Body of pancreas (tissue), 4 donors: ENCODE results near the gene RSBN1L. TPM values are rescaled to one million over a fixed set of nuclear protein-coding genes. Genes with fewer than 3 reads are reported as not detected.

Experiments used
- ATAC-seq: fragments of 150-250 bp; one replicate; pipeline ENCODE4 v1.9.1; 2016
- DNase-seq, 4 donors: peaks; one replicate each; pipeline ENCODE4 v3.0.0-alpha.2; 2019
- H3K27ac ChIP-seq, 4 donors: fragments of 200-600 bp; sonication (generic); 1 replicate in 3 of 4; 2 replicates in 1 of 4; pipeline versions ENCODE4 v1.5.1 to v1.6.1; 2016 to 2019; ENCODE audit warnings: mild to moderate bottlenecking in 1 of 4, mixed read lengths in 1 of 4, moderate library complexity in 1 of 4
- H3K27me3 ChIP-seq, 2 donors: fragments of 200-600 bp; sonication (generic); one replicate each; pipeline ENCODE4 v1.6.0; 2016; ENCODE audit warnings: mild to moderate bottlenecking in 1 of 2
- H3K36me3 ChIP-seq, 2 donors: fragments of 200-600 bp; sonication (generic); replicated peaks in 1 of 2; 2 replicates each; pipeline ENCODE4 v1.5.1; 2016; ENCODE audit warnings: low read depth in 2 of 2; ENCODE audit not compliant: insufficient read depth in 1 of 2
- H3K4me1 ChIP-seq: fragments of 200-600 bp; sonication (generic); one replicate; pipeline ENCODE4 v1.6.0; 2016
- H3K4me3 ChIP-seq, 2 donors: fragments of 200-600 bp; sonication (generic); 1 replicate in 1 of 2; 2 replicates in 1 of 2; pipeline ENCODE4 v1.5.1; 2016 to 2019
- H3K9me3 ChIP-seq, 3 donors: fragments of 200-600 bp; sonication (generic); 1 replicate in 2 of 3; 2 replicates in 1 of 3; pipeline ENCODE4 v1.5.1; 2016
- POLR2A ChIP-seq, 3 donors: fragments of 450-650 bp; IDR thresholded peaks; one replicate each; pipeline ENCODE4 v1.6.1; 2016; ENCODE audit warnings: antibody characterized with exemption in 3 of 3, mild to moderate bottlenecking in 2 of 3
- WGBS, 2 donors: methylation state at CpG; one replicate each; pipeline ENCODE4 v1.1.5; 2017; 5-methylcytosine and 5-hydroxymethylcytosine counted together
- intact Hi-C: fragments of 100-400 bp; cut with DNase I; formaldehyde crosslinking; loops from one replicate; pipeline ENCODE4 v1.15.1; 2023
- total RNA-seq, 2 donors: library from RNA; depleted of rRNA; stranded (reverse); fragments of >200 nt; gene quantifications; one replicate each; pipeline ENCODE4 v1.1.0, GENCODE V29; 2016
- TF ChIP-seq, protein P1 (sequence below), 7 experiments: fragments of 450-650 bp in 4 of 7; fragments of 200-600 bp in 3 of 7; sonication (generic) in 3 of 7; IDR thresholded peaks; one replicate each; pipeline ENCODE4 v1.5.1; 2016 to 2019; ENCODE audit warnings: antibody characterized with exemption in 7 of 7

The RSBN1L gene
- total RNA-seq, 2 donors from 2014 or later, result 15.8 to 16.2 TPM

DNA sequence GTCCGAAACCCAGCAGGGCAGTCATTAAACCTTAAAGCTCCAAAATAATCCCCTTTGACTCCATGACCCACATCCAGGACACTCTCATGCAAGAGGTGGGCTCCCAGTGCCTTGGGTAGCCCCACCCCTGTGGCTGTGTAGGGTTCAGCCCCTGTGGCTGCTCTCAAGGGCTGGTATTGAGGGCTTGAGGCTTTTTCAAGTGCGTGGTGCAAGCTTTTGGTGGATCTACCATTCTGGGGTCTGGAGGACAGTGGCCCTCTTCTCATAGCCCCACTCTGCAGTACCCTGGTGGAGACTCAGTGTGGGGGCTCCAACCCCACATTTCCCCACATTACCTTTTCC is 50.5 kb downstream of the RSBN1L start:
- no peak for TF ChIP-seq POLR2A (IDR thresholded peaks at IDR 0.05)
- TF ChIP-seq, protein P1, sequence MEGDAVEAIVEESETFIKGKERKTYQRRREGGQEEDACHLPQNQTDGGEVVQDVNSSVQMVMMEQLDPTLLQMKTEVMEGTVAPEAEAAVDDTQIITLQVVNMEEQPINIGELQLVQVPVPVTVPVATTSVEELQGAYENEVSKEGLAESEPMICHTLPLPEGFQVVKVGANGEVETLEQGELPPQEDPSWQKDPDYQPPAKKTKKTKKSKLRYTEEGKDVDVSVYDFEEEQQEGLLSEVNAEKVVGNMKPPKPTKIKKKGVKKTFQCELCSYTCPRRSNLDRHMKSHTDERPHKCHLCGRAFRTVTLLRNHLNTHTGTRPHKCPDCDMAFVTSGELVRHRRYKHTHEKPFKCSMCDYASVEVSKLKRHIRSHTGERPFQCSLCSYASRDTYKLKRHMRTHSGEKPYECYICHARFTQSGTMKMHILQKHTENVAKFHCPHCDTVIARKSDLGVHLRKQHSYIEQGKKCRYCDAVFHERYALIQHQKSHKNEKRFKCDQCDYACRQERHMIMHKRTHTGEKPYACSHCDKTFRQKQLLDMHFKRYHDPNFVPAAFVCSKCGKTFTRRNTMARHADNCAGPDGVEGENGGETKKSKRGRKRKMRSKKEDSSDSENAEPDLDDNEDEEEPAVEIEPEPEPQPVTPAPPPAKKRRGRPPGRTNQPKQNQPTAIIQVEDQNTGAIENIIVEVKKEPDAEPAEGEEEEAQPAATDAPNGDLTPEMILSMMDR (IDR thresholded peaks at IDR 0.05), result no peak
- DNase-seq, result no peak
- intact Hi-C loops, result no loop called here
- peak overlapping the region in 1 of 4 donors; percentile 2 for H3K27ac ChIP-seq
- H3K9me3 ChIP-seq, result no peaks in the 10 kb centered on the region
- H3K4me1 ChIP-seq, result peaks cover 25% of the 10 kb centered on the region
- no peak overlapping the region for H3K4me3 ChIP-seq
- H3K27me3 ChIP-seq, result no peaks in the 10 kb centered on the region
- H3K36me3 ChIP-seq, result no peaks in the 10 kb centered on the region
- ATAC-seq, result no peak
- 90 to 94% methylated on average over 1 to 2 of the region's 2 CpGs for WGBS, 2 donors

DNA sequence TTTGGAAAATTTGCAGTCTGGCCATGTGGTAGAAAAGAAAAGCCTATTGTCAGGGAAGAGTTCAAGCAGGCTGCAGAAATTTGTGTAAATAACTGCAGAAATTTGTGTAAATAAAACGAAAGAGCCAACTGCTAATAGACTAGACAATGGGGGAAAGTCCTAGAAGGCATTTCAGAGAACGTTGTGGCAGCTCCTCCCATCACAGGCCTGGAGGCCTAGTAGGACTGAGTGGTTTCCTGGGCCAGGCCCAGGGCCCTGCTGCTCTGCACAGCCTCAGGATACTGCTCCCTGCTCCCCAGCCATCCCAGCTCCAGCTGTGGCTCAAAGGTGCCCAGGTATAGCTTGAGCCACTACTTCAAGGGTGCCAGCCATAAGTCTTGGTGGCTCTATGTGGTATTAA is 50.9 kb downstream of the RSBN1L start:
- Histone ChIP-seq H3K36me3 (no peaks in the 10 kb centered on the region), H3K4me3 (no peak overlapping the region), H3K4me1 (peaks cover 25% of the 10 kb centered on the region), H3K27me3 (no peaks in the 10 kb centered on the region), H3K9me3 (no peaks in the 10 kb centered on the region), H3K27ac (peak overlapping the region in 1 of 4 donors; percentile 2)
- 37 to 38% methylated on average over 2 of the region's 2 CpGs for WGBS, 2 donors
- intact Hi-C loops, result no loop called here
- no peak for DNase-seq
- TF ChIP-seq, protein P1 (IDR thresholded peaks at IDR 0.05), result no peak
- TF ChIP-seq POLR2A (IDR thresholded peaks at IDR 0.05), result no peak
- ATAC-seq, result no peak

DNA sequence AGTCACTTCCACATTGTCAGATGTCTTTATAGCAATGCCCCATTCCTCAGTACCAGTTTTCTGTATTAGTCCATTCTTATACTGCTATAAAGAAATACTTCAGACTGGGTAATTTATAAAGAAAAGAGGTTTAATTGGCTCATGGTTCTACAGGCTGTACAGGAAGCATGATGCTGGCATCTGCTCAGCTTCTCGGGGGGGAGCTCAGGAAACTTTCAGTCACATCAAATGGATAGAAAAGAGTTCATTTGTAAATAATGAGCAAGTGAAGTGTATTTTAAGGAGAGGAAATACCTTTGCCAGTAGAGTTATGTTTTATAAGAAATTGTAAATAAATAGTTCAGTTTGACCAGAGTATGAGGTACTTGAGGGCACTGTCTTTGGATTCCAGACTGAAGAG is 51.5 kb downstream of the RSBN1L start:
- peaks cover 25% of the 10 kb centered on the region for H3K4me1 ChIP-seq
- H3K27ac ChIP-seq, result no peak overlapping the region
- H3K27me3 ChIP-seq, result no peaks in the 10 kb centered on the region
- DNase-seq (no peak), ATAC-seq (no peak)
- 73 to 81% methylated on average over 1 of the region's 1 CpG for WGBS, 2 donors
- intact Hi-C loops, result no loop called here
- no peaks in the 10 kb centered on the region for H3K36me3 ChIP-seq
- H3K9me3 ChIP-seq, result no peaks in the 10 kb centered on the region
- TF ChIP-seq, protein P1 (IDR thresholded peaks at IDR 0.05), result no peak
- no peak for TF ChIP-seq POLR2A (IDR thresholded peaks at IDR 0.05)
- H3K4me3 ChIP-seq, result no peak overlapping the region

DNA sequence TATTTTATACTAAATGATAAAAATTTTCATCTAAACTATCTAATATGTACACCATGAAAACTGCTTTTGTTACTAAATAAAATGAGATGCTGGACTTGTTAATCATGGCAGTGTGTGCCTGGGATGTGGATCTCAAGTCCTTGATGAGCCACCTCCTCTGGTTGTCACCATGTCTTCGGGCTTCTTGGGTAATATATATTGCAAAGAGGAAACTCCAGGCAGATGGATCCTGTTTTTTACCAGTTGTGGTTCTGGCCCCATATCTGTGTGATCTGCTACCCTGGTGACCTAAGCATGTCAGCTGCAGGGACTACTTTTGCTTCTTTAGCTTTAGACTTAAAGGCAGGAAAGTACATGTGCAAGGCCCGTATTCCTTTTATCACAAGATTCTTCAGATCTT is 55.8 kb downstream of the RSBN1L start:
- H3K4me1 ChIP-seq, result peaks cover 15% of the 10 kb centered on the region
- H3K27ac ChIP-seq, result no peak overlapping the region
- H3K27me3 ChIP-seq, result no peaks in the 10 kb centered on the region
- no peak for ATAC-seq
- intact Hi-C loops, result loop anchor here (5.0 kb wide), 1 partner anchor 85 kb away; no protein-coding TSS in a partner anchor
- TF ChIP-seq, protein P1 (IDR thresholded peaks at IDR 0.05), result no peak
- no peak for TF ChIP-seq POLR2A (IDR thresholded peaks at IDR 0.05)
- no peaks in the 10 kb centered on the region for H3K9me3 ChIP-seq
- H3K4me3 ChIP-seq, result no peak overlapping the region
- peak in 1 of 4 donors; percentile 37 for DNase-seq
- no peaks in the 10 kb centered on the region for H3K36me3 ChIP-seq
- WGBS, 2 donors, result 45 to 62% methylated on average over 2 of the region's 2 CpGs

DNA sequence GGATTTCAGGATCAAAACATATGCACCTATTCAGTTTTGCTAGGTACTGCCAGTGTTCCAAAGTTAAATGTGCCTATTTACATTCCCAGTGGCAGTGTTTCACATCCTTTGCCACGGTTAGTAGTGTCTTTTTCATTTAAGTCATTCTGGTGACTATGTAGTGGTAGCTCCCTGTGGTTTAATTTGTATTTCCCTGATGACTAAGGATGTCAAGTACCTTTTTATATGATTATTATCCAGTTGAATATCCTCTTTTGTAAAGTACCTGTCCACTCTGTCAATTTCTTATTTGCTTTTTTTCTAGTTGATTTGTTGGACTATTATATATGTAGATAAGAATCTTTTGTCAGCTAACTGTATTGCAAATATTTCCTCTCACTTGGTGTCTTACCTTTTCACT is 56.9 kb downstream of the RSBN1L start:
- DNase-seq (no peak), ATAC-seq (no peak)
- Histone ChIP-seq H3K27ac (no peak overlapping the region), H3K27me3 (no peaks in the 10 kb centered on the region), H3K4me3 (no peak overlapping the region), H3K36me3 (no peaks in the 10 kb centered on the region), H3K9me3 (no peaks in the 10 kb centered on the region), H3K4me1 (peaks cover 13% of the 10 kb centered on the region)
- intact Hi-C loops, result loop anchor here (5.0 kb wide), 1 partner anchor 86 kb away; no protein-coding TSS in a partner anchor
- no peak for TF ChIP-seq POLR2A (IDR thresholded peaks at IDR 0.05)
- TF ChIP-seq, protein P1 (IDR thresholded peaks at IDR 0.05), result no peak
- WGBS, 2 donors, result 67 to 69% methylated on average over 1 of the region's 1 CpG
